OCI-LY3 (cell line): ENCODE results near the gene RPL13A.
A peak's percentile ranks its signal among the peaks of the same experiment; 100 is the strongest.

Experiments
- H2AFZ ChIP-seq: fragments of 200-600, 300-600 bp; shearing (Covaris generic); 2 replicates; pipeline ENCODE4 v1.6.0; 2014; ENCODE audit warnings: antibody characterized with exemption, low read depth, low read length
- H3K27ac ChIP-seq: fragments of 200-600, 300-600 bp; sonication (generic); 2 replicates; pipeline ENCODE4 v1.5.1; 2014; ENCODE audit warnings: mild to moderate bottlenecking, low read length, moderate library complexity, mixed read lengths
- H3K27me3 ChIP-seq: fragments of 200-600, 300-600 bp; sonication (generic); 2 replicates; pipeline ENCODE4 v1.6.1; 2014; ENCODE audit warnings: low read depth, low read length, mixed read lengths
- H3K36me3 ChIP-seq: fragments of 200-600, 300-600 bp; sonication (generic); replicated peaks from 2 replicates; pipeline ENCODE3; 2014; ENCODE audit warnings: low read depth, low read length, mixed read lengths
- H3K4me1 ChIP-seq: fragments of 300-600, 200-600 bp; sonication (generic); 2 replicates; pipeline ENCODE4 v1.6.1; 2014; ENCODE audit warnings: low read length, mixed read lengths
- H3K4me2 ChIP-seq: fragments of 200-600, 300-600 bp; sonication (generic); 2 replicates; pipeline ENCODE4 v1.6.1; 2014; ENCODE audit warnings: low read length, mixed read lengths
- H3K4me3 ChIP-seq: fragments of 300-600, 200-600 bp; sonication (generic); 2 replicates; pipeline ENCODE4 v1.5.1; 2014; ENCODE audit warnings: antibody characterized with exemption, mild to moderate bottlenecking, low read length, moderate library complexity
- H3K79me2 ChIP-seq: fragments of 300-600, 200-600 bp; shearing (Covaris generic); 2 replicates; pipeline ENCODE4 v1.6.1; 2014; ENCODE audit warnings: mild to moderate bottlenecking, low read length, mixed read lengths
- H3K9ac ChIP-seq: fragments of 300-600, 200-600 bp; shearing (Covaris generic); 2 replicates; pipeline ENCODE4 v1.6.0; 2014; ENCODE audit warnings: mild to moderate bottlenecking, low read length, moderate library complexity
- H3K9me3 ChIP-seq: fragments of 200-600, 300-600 bp; shearing (Covaris generic); 2 replicates; pipeline ENCODE4 v1.6.1; 2014; ENCODE audit warnings: low read length, mixed read lengths; ENCODE audit not compliant: insufficient read depth
- H4K20me1 ChIP-seq: fragments of 200-600, 300-600 bp; sonication (generic); 2 replicates; pipeline ENCODE4 v1.6.1; 2016; ENCODE audit warnings: low read length, mixed read lengths; ENCODE audit not compliant: insufficient read depth
- EZH2phosphoT487 ChIP-seq: fragments of 200-600 bp; shearing (Covaris generic); IDR thresholded peaks from 2 replicates; pipeline ENCODE4 v1.6.1; 2018; ENCODE audit warnings: antibody characterized with exemption, mixed run types, low read depth
- TF ChIP-seq, protein P1 (sequence below): fragments of 200-600, 300-600 bp; sonication (generic); IDR thresholded peaks from 2 replicates; pipeline ENCODE4 v1.5.1; 2014; ENCODE audit warnings: antibody characterized with exemption, low read length, low read depth

The RPL13A gene

DNA sequence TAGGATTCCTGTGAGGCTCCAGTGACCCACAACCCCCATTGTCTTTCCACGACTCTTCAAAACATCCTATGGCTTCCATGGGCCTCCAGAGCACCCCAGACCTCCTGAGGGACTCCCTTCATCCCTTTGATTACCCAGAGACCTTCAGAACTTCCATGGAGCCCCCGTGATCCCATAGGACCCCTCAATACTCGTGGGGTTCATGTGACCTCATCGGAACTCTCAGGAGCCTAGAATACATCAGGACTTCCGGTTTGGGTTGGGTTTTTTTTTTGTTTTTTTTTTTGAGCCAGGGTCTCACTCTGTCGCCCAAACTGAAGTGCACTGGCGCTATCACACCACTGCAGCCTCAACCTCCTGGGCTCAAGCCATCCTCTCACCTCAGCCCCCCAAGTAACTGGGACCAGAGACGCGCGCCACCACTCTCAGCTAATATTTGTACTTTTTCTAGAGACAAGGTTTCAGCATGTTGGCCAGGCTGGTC lies 33.6 kb upstream of the RPL13A start:
- TF ChIP-seq, protein P1, sequence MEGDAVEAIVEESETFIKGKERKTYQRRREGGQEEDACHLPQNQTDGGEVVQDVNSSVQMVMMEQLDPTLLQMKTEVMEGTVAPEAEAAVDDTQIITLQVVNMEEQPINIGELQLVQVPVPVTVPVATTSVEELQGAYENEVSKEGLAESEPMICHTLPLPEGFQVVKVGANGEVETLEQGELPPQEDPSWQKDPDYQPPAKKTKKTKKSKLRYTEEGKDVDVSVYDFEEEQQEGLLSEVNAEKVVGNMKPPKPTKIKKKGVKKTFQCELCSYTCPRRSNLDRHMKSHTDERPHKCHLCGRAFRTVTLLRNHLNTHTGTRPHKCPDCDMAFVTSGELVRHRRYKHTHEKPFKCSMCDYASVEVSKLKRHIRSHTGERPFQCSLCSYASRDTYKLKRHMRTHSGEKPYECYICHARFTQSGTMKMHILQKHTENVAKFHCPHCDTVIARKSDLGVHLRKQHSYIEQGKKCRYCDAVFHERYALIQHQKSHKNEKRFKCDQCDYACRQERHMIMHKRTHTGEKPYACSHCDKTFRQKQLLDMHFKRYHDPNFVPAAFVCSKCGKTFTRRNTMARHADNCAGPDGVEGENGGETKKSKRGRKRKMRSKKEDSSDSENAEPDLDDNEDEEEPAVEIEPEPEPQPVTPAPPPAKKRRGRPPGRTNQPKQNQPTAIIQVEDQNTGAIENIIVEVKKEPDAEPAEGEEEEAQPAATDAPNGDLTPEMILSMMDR = no peak
- TF ChIP-seq EZH2phosphoT487 = no peak
- peak overlapping the region; percentile 75 for H3K4me2 ChIP-seq
- peaks cover 22% of the 10 kb centered on the region for H3K4me1 ChIP-seq

DNA sequence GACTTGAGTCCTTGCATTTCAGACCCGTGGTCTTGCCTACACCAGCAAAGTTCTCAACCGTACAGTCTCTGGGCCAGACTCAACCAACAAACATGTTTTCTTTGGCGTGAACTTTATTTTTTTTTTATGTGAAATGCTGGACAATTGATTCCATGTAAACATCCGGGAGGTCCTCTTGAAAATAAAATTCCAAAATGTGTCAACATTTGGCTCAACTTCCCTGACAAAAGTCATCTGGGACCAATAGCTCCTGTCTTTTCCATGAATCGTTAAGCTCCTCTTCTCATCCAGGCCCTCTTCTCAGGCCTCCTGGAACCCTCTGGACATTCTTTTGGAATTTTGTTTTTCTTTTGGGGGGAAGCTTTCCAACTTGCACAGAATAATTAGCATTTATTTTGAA lies 31.6 kb upstream of the RPL13A start:
- no peak overlapping the region for H3K4me3 ChIP-seq
- peaks cover 10% of the 10 kb centered on the region for H3K36me3 ChIP-seq
- no peaks in the 10 kb centered on the region for H4K20me1 ChIP-seq
- no peak overlapping the region for H3K27ac ChIP-seq
- peaks cover 22% of the 10 kb centered on the region for H3K79me2 ChIP-seq
- no peaks in the 10 kb centered on the region for H3K9me3 ChIP-seq
- TF ChIP-seq, protein P1 = no peak
- no peak for TF ChIP-seq EZH2phosphoT487
- no peaks in the 10 kb centered on the region for H3K27me3 ChIP-seq
- peaks cover 18% of the 10 kb centered on the region for H3K4me1 ChIP-seq
- H3K9ac ChIP-seq = no peak overlapping the region
- H2AFZ ChIP-seq = no peak overlapping the region
- no peak overlapping the region for H3K4me2 ChIP-seq

More for the DNA sequence above, 33.6 kb upstream of the RPL13A start:
- no peaks in the 10 kb centered on the region for H4K20me1 ChIP-seq
- peaks cover 13% of the 10 kb centered on the region for H3K36me3 ChIP-seq
- peak overlapping the region; percentile 99 for H3K9ac ChIP-seq
- H3K9me3 ChIP-seq = no peaks in the 10 kb centered on the region
- H3K4me3 ChIP-seq = peak overlapping the region; percentile 85
- no peaks in the 10 kb centered on the region for H3K27me3 ChIP-seq
- H3K27ac ChIP-seq = peak overlapping the region; percentile 91
- no peak overlapping the region for H2AFZ ChIP-seq
- H3K79me2 ChIP-seq = peaks cover 31% of the 10 kb centered on the region

DNA sequence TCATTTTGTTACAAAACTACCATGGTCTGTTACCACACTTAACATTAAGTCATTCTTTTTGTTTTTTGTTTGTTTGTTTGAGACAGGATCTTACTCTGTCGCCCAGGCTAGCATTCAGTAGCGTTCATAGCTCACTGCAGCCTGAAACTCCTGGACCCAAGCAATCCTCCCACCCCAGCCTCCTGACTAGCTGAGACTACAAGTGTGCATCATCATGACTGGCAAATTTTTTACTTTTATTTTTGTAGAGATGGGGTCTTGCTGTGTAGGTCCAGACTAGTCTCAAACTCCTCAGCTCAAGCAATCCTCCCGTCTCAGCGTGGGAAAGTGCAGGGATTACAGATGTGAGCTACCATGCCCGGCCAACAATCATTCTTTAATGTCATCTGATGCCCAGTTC lies 31.1 kb upstream of the RPL13A start:
- Histone ChIP-seq H3K9me3 (no peaks in the 10 kb centered on the region), H3K36me3 (peaks cover 10% of the 10 kb centered on the region), H3K4me3 (no peak overlapping the region), H3K4me2 (no peak overlapping the region), H3K4me1 (peaks cover 16% of the 10 kb centered on the region), H3K27ac (no peak overlapping the region), H2AFZ (no peak overlapping the region), H3K27me3 (no peaks in the 10 kb centered on the region), H3K79me2 (peaks cover 16% of the 10 kb centered on the region), H4K20me1 (no peaks in the 10 kb centered on the region), H3K9ac (no peak overlapping the region)
- TF ChIP-seq EZH2phosphoT487 = no peak
- TF ChIP-seq, protein P1 = no peak

DNA sequence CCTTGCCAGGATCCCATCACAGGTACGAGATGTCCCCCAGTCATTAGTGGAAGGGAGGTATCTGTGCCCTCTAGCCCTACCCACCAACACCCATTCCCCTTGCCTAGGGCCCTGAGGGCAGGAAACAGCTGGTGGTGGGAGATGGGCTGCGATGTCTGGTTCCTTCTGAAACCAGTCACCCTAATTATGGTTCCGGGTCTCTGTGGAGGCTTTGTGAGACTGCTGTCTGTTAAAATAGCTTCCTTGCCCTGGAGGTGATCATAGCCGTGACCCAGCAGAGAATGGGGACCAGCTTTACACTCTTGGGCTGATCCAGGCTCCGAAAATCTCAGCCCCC lies 28.9 kb upstream of the RPL13A start:
- no peak for TF ChIP-seq EZH2phosphoT487
- TF ChIP-seq, protein P1 = no peak
- H3K27ac ChIP-seq = no peak overlapping the region
- no peaks in the 10 kb centered on the region for H3K27me3 ChIP-seq
- H3K4me2 ChIP-seq = no peak overlapping the region
- peaks cover 14% of the 10 kb centered on the region for H3K36me3 ChIP-seq
- no peak overlapping the region for H3K9ac ChIP-seq
- peaks cover 13% of the 10 kb centered on the region for H3K79me2 ChIP-seq
- no peak overlapping the region for H3K4me3 ChIP-seq
- no peaks in the 10 kb centered on the region for H4K20me1 ChIP-seq
- peaks cover 12% of the 10 kb centered on the region for H3K4me1 ChIP-seq
- no peaks in the 10 kb centered on the region for H3K9me3 ChIP-seq
- no peak overlapping the region for H2AFZ ChIP-seq
